IgD-negative memory B cell (primary cell): ENCODE data around the gene TCHP. TPM values are rescaled to one million over a fixed set of nuclear protein-coding genes. Genes with fewer than 3 reads are reported as not detected.

ENCODE experiments used
- H3K27ac Mint-ChIP-seq, 3 donors: one replicate each; pipeline ENCODE4 v1.8.0; 2020 to 2022; ENCODE audit warnings: mild to moderate bottlenecking in 3 of 3, mixed read lengths in 3 of 3, moderate library complexity in 1 of 3
- H3K27me3 Mint-ChIP-seq: one replicate; pipeline ENCODE4 v1.8.0; 2021; ENCODE audit warnings: mixed read lengths
- H3K36me3 Mint-ChIP-seq: one replicate; pipeline ENCODE4 v1.8.0; 2020; ENCODE audit warnings: mild to moderate bottlenecking, mixed read lengths
- H3K4me1 Mint-ChIP-seq, 3 donors: one replicate each; pipeline ENCODE4 v1.8.0; 2020 to 2022; ENCODE audit warnings: mixed read lengths in 3 of 3, mild to moderate bottlenecking in 1 of 3
- H3K4me3 Mint-ChIP-seq, 4 donors: one replicate each; pipeline ENCODE4 v1.8.0; 2020 to 2022; ENCODE audit warnings: mild to moderate bottlenecking in 4 of 4, mixed read lengths in 4 of 4, moderate library complexity in 3 of 4
- H3K9me3 Mint-ChIP-seq, 3 donors: one replicate each; pipeline ENCODE4 v1.8.0; 2020 to 2021; ENCODE audit warnings: mixed read lengths in 3 of 3, mild to moderate bottlenecking in 1 of 3
- polyA plus RNA-seq: library from polyadenylated mRNA; unstranded; fragments of 300-500 nt; fragmentation: Illumina TruSeq; gene quantifications from one replicate; pipeline ENCODE4 v1.2.3, GENCODE V29; 2021

Gene TCHP
- polyA plus RNA-seq, 1 donor from 2014 or later = 12.5 TPM

GRCh38 chr12:109947521-109947920 lies 47.4 kb downstream of the TCHP start:
- Mint-ChIP-seq H3K9me3 (no peaks in the 10 kb centered on the region), H3K4me1 (peaks cover 20 to 35% (median 28%) of the 10 kb centered on the region in 3 donors), H3K4me3 (peak overlapping the region in 1 of 4 donors; percentile 69), H3K36me3 (peaks cover 5% of the 10 kb centered on the region), H3K27me3 (no peaks in the 10 kb centered on the region), H3K27ac (peak overlapping the region; percentile 21 to 91 (median 60))

GRCh38 chr12:109948368-109948767 lies 48.3 kb downstream of the TCHP start:
- Mint-ChIP-seq H3K9me3 (no peaks in the 10 kb centered on the region), H3K4me3 (no peak overlapping the region), H3K27ac (peak overlapping the region in 1 of 3 donors; percentile 26), H3K36me3 (peaks cover 5% of the 10 kb centered on the region), H3K4me1 (peaks cover 26 to 40% (median 34%) of the 10 kb centered on the region in 3 donors), H3K27me3 (no peaks in the 10 kb centered on the region)

- no peak overlapping the region for H3K4me3 Mint-ChIP-seq
- H3K27ac Mint-ChIP-seq = peak overlapping the region in 2 of 3 donors; percentile 45 to 67
- no peaks in the 10 kb centered on the region for H3K27me3 Mint-ChIP-seq
- H3K36me3 Mint-ChIP-seq = peaks cover 5% of the 10 kb centered on the region
- H3K9me3 Mint-ChIP-seq = no peaks in the 10 kb centered on the region
- peaks cover 28 to 40% (median 35%) of the 10 kb centered on the region in 3 donors for H3K4me1 Mint-ChIP-seq
Observed at GRCh38 chr12:109949089-109949488, 49.0 kb downstream of the TCHP start.

- H3K27me3 Mint-ChIP-seq = no peaks in the 10 kb centered on the region
- H3K4me3 Mint-ChIP-seq = no peak overlapping the region
- peaks cover 28 to 40% (median 36%) of the 10 kb centered on the region in 3 donors for H3K4me1 Mint-ChIP-seq
- no peaks in the 10 kb centered on the region for H3K9me3 Mint-ChIP-seq
- H3K27ac Mint-ChIP-seq = no peak overlapping the region
- H3K36me3 Mint-ChIP-seq = peaks cover 5% of the 10 kb centered on the region
Observed at GRCh38 chr12:109950625-109951024, 50.6 kb downstream of the TCHP start.

- Mint-ChIP-seq H3K4me3 (no peak overlapping the region), H3K36me3 (peaks cover 5% of the 10 kb centered on the region), H3K4me1 (peaks cover 28 to 40% (median 36%) of the 10 kb centered on the region in 3 donors), H3K27ac (no peak overlapping the region), H3K9me3 (no peaks in the 10 kb centered on the region), H3K27me3 (no peaks in the 10 kb centered on the region)
Observed at GRCh38 chr12:109951136-109951535, 51.1 kb downstream of the TCHP start.

- H3K4me1 Mint-ChIP-seq = peaks cover 24 to 37% (median 33%) of the 10 kb centered on the region in 3 donors
- H3K36me3 Mint-ChIP-seq = peaks cover 4% of the 10 kb centered on the region
- H3K9me3 Mint-ChIP-seq = no peaks in the 10 kb centered on the region
- H3K27me3 Mint-ChIP-seq = no peaks in the 10 kb centered on the region
- peak overlapping the region in 1 of 3 donors; percentile 5 for H3K27ac Mint-ChIP-seq
- no peak overlapping the region for H3K4me3 Mint-ChIP-seq
Observed at GRCh38 chr12:109951751-109952150, 51.7 kb downstream of the TCHP start.

GRCh38 chr12:109952160-109952858 lies 52.2 kb downstream of the TCHP start:
- H3K27me3 Mint-ChIP-seq = no peaks in the 10 kb centered on the region
- H3K9me3 Mint-ChIP-seq = no peaks in the 10 kb centered on the region
- H3K36me3 Mint-ChIP-seq = peaks cover 3% of the 10 kb centered on the region
- H3K4me1 Mint-ChIP-seq = peaks cover 19 to 33% (median 27%) of the 10 kb centered on the region in 3 donors
- H3K4me3 Mint-ChIP-seq = peak overlapping the region in 1 of 4 donors; percentile 3
- peak overlapping the region; percentile 5 to 96 (median 49) for H3K27ac Mint-ChIP-seq

- Mint-ChIP-seq H3K27ac (peak overlapping the region; percentile 49 to 96 (median 86)), H3K36me3 (peaks cover 3% of the 10 kb centered on the region), H3K4me1 (peaks cover 14 to 27% (median 21%) of the 10 kb centered on the region in 3 donors), H3K4me3 (peak overlapping the region in 1 of 4 donors; percentile 33), H3K9me3 (no peaks in the 10 kb centered on the region), H3K27me3 (no peaks in the 10 kb centered on the region)
Observed at GRCh38 chr12:109952873-109953272, 52.8 kb downstream of the TCHP start.

- H3K27ac Mint-ChIP-seq = peak overlapping the region in 2 of 3 donors; percentile 80 to 86
- H3K4me3 Mint-ChIP-seq = no peak overlapping the region
- H3K9me3 Mint-ChIP-seq = no peaks in the 10 kb centered on the region
- H3K36me3 Mint-ChIP-seq = no peaks in the 10 kb centered on the region
- H3K4me1 Mint-ChIP-seq = peaks cover 11 to 21% (median 15%) of the 10 kb centered on the region in 3 donors
- no peaks in the 10 kb centered on the region for H3K27me3 Mint-ChIP-seq
Observed at GRCh38 chr12:109953656-109954055, 53.6 kb downstream of the TCHP start.

- Mint-ChIP-seq H3K4me1 (peaks cover 0 to 2% (median 2%) of the 10 kb centered on the region in 3 donors), H3K36me3 (no peaks in the 10 kb centered on the region)
Observed at GRCh38 chr12:109958374-109958773, 58.3 kb downstream of the TCHP start.

GRCh38 chr12:109959411-109960093 lies 59.5 kb downstream of the TCHP start:
- H3K27me3 Mint-ChIP-seq = no peaks in the 10 kb centered on the region

More at GRCh38 chr12:109958374-109958773, 58.3 kb downstream of the TCHP start:
- Mint-ChIP-seq H3K4me3 (no peak overlapping the region), H3K27ac (no peak overlapping the region), H3K27me3 (no peaks in the 10 kb centered on the region), H3K9me3 (no peaks in the 10 kb centered on the region)

GRCh38 chr12:109961201-109961600 lies 61.1 kb downstream of the TCHP start:
- H3K4me3 Mint-ChIP-seq = peak overlapping the region in 1 of 4 donors; percentile 33

More at GRCh38 chr12:109959411-109960093, 59.5 kb downstream of the TCHP start:
- peaks cover 0 to 1% (median 0%) of the 10 kb centered on the region in 3 donors for H3K4me1 Mint-ChIP-seq
- H3K4me3 Mint-ChIP-seq = no peak overlapping the region
- H3K36me3 Mint-ChIP-seq = no peaks in the 10 kb centered on the region
- H3K27ac Mint-ChIP-seq = peak overlapping the region in 1 of 3 donors; percentile 50
- H3K9me3 Mint-ChIP-seq = no peaks in the 10 kb centered on the region

GRCh38 chr12:109961612-109962011 lies 61.5 kb downstream of the TCHP start:
- H3K27me3 Mint-ChIP-seq = no peaks in the 10 kb centered on the region
- H3K4me3 Mint-ChIP-seq = no peak overlapping the region
- H3K9me3 Mint-ChIP-seq = no peaks in the 10 kb centered on the region
- H3K36me3 Mint-ChIP-seq = peaks cover 2% of the 10 kb centered on the region
- peaks cover 0 to 1% (median 0%) of the 10 kb centered on the region in 3 donors for H3K4me1 Mint-ChIP-seq
- H3K27ac Mint-ChIP-seq = no peak overlapping the region

More at GRCh38 chr12:109961201-109961600, 61.1 kb downstream of the TCHP start:
- Mint-ChIP-seq H3K27ac (no peak overlapping the region), H3K27me3 (no peaks in the 10 kb centered on the region), H3K9me3 (no peaks in the 10 kb centered on the region), H3K36me3 (peaks cover 2% of the 10 kb centered on the region), H3K4me1 (peaks cover 0 to 1% (median 0%) of the 10 kb centered on the region in 3 donors)

- peak overlapping the region in 1 of 3 donors; percentile 50 for H3K27ac Mint-ChIP-seq
- no peaks in the 10 kb centered on the region for H3K27me3 Mint-ChIP-seq
- peaks cover 0 to 1% (median 1%) of the 10 kb centered on the region in 3 donors for H3K4me1 Mint-ChIP-seq
- peaks cover 2% of the 10 kb centered on the region for H3K36me3 Mint-ChIP-seq
- H3K9me3 Mint-ChIP-seq = no peaks in the 10 kb centered on the region
- no peak overlapping the region for H3K4me3 Mint-ChIP-seq
Observed at GRCh38 chr12:109962398-109962797, 62.3 kb downstream of the TCHP start.

GRCh38 chr12:109963330-109963729 lies 63.3 kb downstream of the TCHP start:
- Mint-ChIP-seq H3K4me3 (no peak overlapping the region), H3K36me3 (peaks cover 2% of the 10 kb centered on the region), H3K27ac (peak overlapping the region; percentile 50 to 65 (median 51)), H3K9me3 (no peaks in the 10 kb centered on the region), H3K27me3 (no peaks in the 10 kb centered on the region), H3K4me1 (peaks cover 4 to 9% (median 5%) of the 10 kb centered on the region in 3 donors)
